Measurements from ENCODE around the gene DEAF1.

DEAF1 gene

GRCh38 chr11:608791-609251, 86.2 kb downstream of the DEAF1 start:
- DNase-seq, result no peak

DNA sequence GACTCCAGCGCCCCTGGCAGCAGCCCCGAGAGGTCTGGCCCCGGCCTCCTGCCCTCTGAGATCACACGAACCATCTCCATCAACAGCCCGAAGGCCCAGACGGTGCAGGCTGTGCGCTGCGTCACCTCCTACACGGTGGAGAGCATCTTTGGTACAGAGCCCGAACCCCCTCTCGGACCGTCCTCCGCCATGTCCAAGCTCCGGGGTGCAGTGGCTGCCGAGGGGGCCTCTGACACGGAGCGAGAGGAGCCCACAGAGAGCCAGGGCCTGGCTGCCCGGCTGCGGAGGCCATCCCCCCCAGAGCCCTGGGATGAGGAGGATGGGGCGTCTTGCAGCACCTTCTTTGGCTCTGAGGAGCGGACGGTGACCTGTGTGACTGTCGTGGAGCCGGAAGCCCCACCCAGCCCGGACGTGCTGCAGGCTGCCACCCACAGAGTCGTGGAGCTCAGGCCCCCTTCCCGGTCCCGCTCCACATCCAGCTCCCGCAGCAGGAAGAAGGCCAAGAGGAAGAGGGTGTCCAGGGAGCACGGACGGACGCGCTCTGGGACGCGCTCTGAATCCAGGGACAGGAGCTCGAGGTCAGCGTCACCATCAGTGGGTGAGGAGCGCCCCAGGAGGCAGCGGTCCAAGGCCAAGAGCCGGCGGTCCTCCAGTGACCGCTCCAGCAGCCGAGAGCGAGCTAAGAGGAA, 86.9 kb downstream of the DEAF1 start:
- DNase-seq, result no peak

- no peak for DNase-seq
Observed at GRCh38 chr11:607020-607780, 87.8 kb downstream of the DEAF1 start.

GRCh38 chr11:606245-606644, 88.8 kb downstream of the DEAF1 start:
- no peak for DNase-seq

GRCh38 chr11:605286-606129, 89.5 kb downstream of the DEAF1 start:
- no peak for DNase-seq

DNA sequence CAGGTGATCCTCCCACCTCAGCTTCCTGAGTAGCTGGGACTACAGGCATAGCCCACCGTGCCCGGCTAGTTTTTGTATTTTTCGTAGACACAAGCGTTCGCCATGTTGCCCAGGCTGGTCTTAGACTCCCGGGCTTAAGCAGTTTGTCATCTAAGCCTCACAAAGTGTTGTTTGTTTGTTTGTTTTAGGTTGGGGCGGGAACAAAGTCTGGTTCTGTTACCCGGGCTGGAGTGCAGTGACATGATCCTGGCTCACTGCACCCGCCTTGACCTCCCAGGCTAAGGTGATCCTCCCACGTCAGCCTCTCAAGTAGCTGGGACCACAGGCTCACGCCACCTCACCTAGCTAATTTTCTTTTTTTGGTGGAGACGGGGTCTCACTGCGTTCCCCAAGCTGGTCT, 91.9 kb downstream of the DEAF1 start:
- DNase-seq, result no peak

GRCh38 chr11:601573-602245, 93.3 kb downstream of the DEAF1 start:
- no peak for DNase-seq

DNA sequence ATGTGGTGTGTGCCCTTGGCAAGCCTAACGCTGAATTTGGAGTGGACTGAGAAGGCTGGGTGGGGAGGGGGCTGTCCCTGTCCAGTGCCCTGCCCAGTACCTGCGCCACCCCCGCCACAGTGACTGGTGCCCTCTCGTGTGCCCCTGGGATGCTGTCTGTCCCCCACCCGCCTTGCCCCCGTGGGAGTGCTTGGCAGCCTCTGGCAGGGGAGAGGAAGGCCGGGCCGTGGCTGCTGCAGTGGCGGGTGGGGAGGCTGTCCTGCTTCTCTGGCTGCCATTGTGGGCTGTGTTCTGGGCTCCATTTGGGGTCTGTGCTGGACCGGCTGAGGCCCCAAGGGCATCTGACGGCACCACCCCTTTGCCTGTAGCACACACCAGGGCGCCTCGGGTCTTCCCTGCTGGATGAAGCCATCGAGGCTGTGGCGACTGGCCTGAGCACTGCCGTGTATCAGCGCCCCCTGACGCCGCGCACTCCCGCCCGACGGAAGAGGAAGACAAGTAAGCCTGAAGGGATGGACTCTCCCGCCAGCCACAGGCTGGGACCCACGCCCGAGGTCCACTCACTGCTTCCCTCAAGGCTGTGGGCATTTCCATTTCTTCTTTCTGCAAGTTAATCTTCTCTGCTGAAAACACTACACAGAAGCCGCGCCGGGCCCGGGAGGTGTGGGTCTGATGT, 96.9 kb downstream of the DEAF1 start:
- DNase-seq, result no peak

DNA sequence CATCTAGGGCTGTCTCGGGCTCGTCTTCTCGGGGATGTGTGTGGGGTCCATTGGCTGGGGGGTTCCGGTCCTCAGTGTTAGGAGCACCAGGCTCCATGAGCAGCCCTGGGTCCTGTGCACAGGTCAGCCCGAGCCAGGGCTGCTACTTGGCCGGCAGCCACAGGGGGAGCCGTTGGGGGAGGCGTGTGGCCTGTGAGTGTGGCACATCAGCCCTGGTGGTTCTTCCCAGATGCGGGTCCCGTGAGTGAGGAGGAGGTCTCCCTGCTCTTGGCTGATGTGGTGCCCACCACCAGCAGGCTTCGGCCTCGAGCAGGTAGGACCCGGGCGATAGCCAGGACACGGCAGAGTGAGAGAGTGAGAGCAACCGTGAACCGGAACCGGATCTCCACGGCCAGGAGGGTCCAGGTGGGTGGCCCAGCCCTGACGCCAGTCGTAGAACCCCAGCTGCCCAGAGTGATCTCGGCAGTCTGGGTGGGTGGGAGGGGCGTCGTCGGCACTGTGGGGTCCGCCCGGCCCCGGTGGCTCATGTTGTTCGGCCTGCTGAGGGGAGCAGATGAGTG, 97.8 kb downstream of the DEAF1 start:
- DNase-seq, result no peak

DNA sequence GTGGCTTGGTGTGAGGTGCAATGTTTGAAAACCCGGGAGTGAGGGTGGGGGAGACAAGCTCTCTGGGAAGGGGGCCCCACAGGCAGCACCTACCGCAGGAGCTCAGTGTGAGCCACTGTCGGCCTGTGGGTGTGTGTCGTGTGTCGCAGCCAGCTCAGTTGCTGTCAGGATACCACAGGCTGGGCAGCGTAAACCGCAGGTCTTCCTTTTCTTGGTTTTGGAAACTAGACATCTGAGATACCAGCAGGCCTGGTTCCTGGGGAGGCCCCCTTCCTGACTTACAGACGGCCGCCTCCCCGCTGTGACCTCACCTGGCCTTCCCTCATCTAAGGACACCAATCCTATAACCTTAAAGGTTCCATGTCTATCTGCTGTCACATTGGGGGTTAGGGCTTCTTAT, 98.6 kb downstream of the DEAF1 start:
- no peak for DNase-seq

DNA sequence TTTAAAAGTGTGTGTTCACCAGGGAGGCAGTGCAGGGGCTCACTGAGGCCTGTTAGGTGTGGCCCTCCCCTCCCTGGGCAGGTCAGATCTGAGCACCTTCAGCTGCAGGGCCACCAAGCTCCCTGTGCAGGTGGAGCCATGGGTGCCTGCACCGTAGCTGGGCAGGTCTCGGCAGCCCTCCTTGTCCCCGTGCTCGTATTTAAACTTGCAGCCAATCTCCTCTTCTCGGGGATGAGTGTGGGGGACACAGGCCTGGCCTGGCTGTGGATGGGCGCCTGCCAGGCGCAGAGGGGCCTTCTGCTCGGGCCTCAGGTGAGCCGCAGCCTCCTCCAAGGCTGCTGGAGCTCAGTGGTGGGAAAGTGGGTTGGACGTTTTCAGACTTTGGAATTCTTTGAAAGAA, 99.6 kb downstream of the DEAF1 start:
- DNase-seq, result no peak

Data from activated CD4-positive, alpha-beta T cell treated with anti-CD3 and anti-CD28 coated beads for 48 hours (primary cell).